ENCODE measurements around the gene SMG7.

The SMG7 gene

DNA sequence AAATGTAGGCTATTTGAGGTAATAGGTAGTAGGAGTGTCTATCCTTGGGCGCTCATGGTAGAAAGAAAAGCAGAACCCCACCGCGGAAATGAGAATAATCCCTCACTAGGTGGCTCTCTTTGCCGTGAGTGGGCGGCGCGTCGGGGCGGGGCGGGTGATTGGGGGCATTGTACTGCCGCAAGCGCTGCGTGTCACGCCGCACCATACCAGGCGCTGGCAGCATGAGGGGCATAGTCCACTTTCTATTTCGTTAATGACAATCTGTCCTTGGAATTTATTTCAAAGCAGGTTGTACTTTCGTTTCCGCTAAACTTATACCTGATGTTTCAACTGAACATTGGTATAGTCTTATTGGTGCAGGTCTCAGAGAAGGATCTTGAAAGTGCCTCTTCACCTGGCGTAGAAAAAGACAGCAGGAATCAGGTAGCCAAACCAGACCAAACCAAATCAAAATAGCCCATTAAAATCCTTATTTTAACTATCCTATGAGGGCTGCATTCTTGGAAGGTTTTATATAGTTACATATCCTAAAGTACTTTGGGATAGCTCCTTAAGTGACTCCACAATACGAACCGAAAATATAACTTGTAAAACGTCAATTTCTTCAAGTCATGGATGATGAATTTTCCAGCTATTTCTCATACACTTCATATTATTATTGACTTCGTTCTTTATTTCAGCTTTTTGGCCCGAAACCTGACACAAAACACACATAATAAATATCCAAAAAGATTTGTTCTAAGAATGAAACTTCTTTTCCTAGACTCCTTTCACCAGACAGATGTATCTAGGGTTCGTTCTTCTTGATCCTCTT lies 1.9 kb upstream of the SMG7 start:
- peak; percentile 83 for DNase-seq

DNA sequence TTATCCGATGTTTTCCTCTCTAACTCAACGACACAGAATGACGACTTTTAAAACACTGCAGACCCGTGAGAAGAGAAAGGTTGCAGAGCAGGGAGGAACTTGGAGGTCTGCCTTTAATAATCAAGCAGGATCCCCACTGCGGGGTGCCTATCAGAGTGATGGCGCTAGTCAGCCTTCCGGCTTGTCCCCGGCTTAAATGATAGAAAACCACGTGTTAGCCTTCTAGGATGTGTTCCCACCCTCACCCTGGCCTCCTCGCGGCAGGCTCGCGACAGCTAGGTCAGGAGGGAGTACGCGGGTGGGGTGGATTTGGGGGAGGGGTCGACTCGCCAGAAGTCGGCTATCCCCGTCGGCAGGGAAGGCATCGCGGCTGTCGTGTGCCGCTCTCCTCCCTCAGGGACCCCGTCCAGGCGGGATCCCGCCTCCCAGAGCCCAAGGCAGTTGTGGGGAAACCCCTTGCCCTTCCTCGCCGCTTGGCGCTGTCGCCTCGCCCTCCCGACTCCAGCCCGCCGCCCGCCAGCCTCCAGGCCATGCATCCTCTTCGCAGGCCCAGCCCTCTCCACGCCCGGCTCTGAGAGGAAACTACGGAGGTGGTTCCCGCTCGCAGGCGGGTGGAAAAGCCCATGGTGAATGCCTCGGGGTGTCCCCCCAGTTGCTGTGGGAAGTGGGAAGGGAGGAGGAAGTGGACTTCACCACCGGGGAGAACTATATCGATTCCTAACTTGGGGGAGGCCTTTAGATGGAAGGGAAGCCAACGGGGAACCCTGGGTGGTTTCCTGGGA lies 1.1 kb upstream of the SMG7 start:
- DNase-seq = peak; percentile 90

DNA sequence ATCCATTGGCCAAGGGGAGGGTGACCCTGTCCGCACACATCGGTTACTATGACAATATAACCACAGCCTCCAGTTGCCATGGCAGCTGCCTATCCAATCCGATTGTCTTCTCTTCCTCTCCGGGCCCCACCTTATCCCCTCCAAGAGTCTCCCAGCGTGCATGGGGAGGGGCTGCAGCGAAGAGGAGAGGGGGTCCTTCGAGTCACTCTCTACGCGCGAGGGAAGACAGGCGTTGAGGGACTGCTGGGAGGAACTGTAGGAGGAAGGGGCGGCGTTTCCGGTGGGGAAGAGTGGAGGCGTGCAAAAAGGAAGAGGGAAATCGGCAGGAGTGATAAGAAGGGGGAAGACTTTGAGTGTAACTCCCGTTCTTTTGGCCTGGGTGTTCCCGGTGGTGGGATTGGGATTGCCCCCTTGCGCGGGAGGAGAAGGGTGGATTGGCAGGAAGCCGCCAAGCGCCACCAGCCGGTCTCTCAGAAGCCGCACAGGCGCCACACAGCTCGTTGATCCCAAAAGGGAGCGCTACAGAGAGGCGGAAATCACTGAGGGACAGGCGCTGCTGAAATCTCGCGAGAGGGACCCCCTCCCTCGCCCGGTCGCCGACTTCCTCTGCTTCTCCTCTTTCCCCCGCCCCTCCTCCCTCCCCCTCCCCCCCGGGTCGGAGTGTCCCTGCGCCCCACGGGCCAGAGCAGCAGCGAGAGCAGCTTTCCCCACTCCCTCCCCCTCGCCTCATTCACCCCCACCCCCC lies 384 bp upstream of the SMG7 start:
- peak; percentile 99 for DNase-seq

DNA sequence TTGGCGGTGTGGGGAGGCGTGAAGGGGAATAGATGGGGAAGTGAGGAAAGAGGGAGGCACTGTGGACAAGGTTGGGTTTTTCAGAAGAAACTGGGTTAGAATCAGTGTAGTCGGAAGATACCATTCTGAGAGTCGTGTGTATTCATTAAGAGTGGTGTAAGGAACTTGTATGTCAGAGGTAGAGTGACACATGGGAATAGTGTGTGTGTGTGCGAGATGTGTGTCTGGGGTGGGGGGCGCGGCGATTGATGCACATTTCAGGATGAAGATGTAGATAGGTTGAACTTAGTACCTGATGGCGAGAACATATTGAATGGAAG lies 878 bp downstream of the SMG7 start:
- DNase-seq = no peak

DNA sequence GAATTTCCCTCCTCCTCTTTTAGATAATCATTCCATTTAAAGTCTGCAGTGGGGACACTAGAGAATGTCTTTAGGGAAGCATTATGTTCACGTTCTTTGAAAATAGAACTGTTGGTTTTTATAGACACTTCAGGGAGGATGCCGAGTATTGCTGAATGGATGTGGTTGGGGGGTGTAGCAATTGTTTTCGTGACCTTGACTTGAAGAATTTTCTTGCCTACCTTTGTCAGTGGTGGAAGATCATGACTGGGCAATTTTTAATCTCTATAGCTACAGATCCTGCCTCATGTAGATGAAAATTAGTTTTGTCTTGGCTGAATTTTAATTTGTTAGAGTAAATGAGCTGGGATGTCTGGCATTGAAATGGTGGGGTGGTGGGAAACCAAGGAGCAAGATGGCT lies 3.8 kb downstream of the SMG7 start:
- no peak for DNase-seq

DNA sequence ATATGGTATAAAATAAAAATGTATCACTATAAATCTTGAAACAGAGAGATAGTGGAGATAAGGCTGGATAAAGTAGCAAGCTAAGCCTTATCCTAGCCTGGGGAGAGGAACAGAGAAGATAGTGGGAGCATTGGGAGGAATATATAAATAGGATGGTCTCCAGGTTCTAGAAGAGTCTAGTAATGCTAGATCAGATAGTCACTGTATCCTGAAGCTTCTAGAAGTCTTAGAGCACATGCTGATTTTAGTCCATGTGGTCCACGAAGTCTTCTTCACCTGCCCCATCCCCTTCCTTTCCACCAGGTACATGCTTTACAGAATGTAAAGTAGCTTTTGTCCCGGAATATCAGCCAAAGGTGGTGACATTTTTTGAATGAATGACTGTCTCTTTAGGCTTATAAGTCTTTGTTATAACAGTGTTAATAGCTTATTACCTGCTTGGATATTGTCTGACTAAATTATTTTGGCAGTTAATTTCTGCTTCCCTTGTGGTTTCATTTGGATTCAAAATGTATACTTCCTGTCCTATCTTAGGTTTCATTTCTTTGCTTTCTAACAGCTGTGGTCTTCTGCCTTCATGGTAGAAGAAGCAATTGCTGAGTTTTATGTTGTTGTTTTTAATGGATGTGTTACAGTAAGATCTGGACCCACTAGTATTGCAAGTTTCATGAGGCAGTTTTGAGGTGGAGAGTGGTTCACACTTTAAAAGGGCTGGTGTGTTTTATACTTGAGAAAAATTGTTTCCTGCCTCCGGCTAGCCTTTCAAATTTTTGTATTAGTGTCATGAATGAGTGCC lies 5.9 kb downstream of the SMG7 start:
- DNase-seq = no peak

DNA sequence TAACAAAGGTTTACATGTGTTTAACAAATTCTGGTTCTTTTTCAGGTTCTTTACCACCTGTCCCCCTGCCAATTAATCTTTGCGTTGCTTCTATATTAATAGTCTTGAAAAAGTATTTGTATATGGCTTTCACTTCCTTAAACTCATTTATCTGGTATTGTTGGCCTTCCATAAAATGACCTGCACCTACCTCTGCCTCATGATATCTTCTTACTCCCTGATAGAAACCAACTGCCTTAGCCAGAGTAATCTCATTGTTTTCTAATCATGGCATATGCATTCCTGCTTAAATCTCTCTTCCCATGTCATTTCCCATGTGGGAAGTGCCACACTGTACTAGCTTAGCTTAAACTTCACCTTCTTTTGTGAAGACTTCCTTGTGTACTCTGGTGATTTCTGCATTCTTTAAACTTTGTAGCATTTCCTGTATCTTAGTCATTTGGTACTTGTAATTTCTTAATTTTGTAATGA lies 8.7 kb downstream of the SMG7 start:
- DNase-seq = no peak

DNA sequence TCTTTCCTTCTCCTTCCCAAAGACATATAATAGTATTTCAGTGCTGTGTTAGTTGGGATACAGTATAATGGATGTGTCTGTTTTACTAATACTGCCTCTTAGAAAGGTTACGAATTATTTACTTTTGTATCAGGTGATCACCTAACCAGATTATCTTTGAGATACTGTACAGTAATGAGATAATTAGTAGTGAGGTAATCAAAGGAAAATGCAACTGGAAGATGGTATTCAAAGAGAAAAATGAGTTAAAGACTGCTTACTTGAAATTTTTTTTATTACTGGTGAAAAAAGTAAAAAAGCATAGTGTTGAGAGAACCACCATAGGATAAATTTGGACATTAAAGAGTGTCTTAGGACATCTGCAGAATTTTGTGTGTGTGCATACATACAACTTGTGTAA lies 10.9 kb downstream of the SMG7 start:
- DNase-seq = no peak

DNA sequence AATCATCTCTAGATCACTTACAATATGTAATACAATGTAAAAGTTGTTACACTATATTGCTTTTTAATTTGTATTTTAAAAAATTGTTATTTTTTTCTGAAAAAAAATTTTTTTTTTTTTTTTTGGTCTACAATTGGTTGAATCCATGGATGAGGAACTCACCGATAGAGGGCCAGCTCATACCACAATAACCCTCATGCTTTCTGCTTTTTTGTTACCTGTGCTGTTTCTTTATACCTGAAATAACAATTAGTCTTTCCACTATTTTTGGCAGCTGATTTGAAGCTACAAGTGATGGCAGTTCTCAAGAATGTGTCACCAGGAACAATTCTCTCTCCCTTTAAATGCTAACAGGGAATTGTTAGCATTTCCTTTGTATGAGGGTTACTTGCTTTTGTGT lies 12.0 kb downstream of the SMG7 start:
- DNase-seq = no peak

DNA sequence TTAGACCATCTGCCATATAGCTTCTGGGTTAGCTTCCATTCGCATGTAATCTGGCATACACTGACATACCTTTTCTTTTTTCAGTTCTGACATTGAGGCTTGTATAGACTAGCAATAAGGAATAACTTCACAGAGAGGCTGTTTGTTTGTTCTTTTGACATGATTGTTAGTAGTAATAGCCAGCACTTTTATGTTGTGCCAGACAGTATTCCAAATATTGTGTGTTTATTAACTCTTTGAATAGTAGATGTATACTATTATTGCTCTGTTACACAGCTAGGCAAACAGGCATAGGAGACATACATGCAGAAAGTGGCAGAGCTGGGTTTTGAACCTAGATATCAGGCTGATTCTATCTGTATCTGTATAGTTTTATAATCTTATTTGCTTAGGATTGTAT lies 12.6 kb downstream of the SMG7 start:
- no peak for DNase-seq

DNA sequence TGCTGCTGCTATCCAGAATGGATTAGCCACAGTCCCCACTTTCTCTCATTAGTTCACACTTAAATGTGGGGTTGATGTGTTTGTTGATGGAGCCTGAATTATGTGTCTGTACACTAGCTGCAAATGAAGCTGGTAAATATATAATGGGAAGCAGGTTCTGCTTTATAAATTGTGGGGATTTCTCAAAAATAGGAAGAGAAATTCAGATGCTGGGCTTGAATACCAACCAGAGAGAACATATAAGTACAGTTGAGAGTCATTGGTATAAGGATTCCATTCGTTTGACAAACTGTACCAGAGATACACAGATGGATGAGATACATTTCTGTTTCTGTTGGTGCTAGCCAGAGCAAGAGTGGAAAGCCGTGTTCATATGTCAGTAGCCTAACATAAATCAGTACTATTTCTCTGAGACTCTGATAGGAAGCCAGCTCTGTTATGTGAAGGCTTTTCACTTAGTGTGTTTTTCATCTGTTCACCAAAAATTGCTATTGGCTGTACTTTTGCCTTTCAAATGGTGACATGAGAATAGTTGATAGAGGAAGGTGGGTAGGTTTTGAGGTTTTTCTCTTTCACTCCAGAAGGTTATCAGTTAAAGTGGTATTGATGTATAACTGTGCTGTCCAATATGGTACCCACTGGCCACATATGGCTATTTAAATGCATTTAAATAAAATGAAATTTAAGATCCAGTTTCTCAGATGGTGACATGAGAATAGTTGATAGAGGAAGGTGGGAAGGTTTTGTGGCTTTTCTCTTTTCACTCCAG lies 15.6 kb downstream of the SMG7 start:
- DNase-seq = no peak

DNA sequence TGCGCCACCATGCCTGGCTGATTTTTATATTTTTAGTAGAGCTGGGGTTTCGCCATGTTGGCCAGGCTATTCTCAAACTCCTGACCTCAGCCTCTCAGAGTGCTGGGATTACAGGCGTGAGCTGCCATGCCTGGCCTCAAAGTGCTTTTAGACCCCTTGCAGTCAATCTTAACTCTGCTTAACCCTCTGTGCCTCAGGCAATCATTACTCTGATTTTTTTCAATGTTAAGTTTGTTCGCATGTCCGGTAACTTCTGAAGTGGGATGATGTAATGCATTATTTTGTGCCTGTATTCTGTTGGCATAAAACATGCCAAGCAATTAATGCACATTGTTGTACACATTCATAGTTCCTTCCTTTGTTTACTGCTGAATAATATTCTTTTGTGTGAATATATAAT lies 18.6 kb downstream of the SMG7 start:
- DNase-seq = no peak

DNA sequence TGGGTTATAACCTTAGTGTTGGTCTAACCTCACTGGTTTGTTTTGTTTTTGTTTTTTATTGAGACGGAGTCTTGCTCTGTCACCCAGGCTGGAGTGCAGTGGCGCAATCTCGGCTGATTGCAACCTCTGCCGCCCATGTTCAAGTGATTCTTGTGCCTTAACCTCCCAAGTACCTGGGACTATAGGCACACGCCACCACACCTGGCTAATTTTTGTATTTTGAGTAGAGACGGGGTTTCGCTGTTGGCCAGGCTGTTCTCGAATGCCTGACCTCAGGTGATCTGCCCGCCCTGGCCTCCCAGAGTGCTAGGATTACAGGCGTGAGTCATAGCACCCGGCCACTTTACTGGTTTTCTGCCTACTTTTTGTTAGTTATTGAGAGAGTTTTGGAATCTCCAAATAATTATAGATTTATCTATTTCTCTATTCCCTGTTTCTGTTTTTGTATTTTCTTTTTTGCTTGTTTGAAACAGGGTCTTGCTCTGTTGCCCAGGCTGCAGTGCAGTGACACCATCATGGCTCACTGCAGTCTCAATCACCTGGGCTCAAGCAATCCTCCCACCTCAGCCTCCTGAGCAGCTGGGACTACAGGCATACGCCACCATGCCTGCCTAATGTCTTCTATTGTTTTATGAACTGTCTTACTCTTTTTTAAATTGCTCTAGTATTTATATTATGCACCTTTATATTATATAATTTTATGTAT lies 21.4 kb downstream of the SMG7 start:
- DNase-seq = no peak

DNA sequence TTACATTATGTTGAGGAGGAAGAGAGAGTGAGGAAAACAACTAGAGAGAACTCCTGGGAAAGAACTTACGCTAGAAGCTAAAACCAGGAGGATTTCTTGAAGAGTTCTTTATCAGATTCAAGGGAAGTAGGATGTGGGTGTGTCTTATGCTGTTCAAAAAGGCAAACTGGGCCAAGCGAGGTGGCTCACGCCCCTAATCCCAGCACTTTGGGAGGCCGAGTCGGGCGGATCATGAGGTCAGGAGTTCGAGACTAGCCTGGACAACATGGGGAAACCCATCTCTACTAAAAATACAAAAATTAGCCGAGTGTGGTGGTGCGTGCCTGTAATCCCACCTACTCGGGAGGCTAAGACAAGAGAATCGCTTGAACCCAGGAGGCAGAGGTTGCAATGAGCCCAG lies 23.1 kb downstream of the SMG7 start:
- DNase-seq = no peak

DNA sequence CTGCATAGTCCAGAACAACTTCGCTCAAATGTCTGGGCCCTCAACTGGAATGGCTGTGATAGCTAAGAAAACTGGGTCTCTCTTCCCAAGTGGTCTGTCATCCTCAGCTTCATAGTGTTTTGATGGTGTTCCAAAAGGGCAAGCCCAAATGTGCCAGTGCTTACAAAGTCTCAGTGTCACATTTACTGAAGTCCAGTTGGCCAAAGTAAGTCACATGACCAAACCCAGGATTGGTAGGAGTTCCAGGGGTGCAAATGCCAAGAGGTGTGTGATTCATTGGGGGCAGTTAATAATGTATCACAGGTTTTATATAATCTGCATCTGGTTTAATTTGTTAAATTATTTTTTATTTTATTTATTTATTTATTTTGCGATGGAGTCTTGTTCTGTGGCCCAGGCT lies 24.9 kb downstream of the SMG7 start:
- no peak for DNase-seq

DNA sequence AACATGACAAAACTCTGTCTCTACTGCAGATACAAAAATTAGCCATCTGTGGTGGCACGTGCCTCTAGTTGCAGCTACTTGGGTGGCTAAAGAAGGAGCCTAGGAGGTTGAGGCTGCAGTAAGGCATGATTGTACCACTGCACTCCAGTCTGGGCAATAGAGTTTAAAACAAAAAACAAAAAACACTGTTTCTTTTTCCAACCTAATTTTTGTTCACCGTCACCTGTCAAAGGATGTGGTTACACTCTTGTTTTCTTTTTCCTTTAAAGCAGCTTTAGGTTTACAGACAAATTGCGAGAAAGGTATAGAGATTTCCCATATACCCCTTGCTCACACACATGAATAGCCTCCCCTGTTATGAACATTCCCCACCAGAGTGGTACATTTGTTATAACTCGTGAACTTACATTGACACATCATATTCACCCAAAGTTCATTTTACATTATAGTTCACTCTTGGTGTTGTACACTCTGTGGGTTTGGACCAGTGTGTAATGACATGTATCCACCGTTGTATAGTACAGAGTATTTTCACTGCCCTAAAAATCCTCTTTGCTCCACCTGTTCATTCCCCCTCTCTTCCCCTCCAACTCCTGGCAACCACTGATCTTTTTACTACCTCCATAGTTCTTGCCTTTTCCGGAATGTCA lies 26.2 kb downstream of the SMG7 start:
- DNase-seq = no peak

DNA sequence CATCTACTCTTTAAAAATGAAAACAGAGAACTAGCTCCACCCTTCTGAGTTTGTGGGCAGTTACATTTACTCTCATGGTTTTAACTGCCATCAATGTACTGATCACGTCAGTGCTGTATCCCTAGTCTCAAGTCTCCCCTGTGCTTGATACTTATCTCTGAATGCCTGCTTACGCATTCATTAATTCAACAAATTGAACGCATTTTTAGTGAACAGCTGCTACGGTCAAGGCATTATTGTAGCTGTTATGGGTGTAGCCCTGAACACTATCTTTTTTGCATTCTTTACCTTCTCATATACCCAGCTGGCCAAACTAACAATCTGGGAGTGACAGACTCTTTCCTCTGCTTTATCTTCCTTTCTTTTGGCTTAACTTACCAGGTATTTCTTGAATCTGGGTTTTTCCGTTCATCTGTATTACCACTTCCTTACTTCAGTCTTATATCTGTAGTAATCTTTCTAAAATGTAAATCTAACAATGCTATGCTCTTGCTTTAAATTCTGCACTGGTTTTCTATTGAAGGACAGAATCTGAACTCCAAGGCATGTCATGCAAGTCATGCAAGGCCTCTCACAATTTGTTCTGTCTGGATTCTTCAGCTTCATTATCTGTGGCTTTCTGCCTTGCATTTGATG lies 33.3 kb downstream of the SMG7 start:
- no peak for DNase-seq

DNA sequence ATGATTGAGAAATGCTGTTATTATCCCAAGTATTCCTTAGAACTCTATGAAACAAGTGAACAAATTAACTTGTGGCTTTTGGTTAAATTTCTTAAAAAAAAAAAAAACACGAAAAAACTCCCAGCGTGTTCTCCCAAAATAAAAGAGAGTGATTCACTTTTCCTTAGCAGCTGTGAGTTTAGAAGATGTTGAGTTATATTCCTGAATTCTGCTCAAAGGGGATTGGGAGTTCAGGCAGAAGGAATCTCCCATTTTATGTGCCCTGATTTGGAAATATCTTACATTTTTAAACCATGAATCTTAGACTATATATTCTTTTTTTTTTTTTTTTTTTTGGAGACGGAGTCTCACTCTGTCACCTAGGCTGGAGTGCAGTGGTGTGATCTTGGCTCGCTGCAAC lies 34.3 kb downstream of the SMG7 start:
- no peak for DNase-seq

DNA sequence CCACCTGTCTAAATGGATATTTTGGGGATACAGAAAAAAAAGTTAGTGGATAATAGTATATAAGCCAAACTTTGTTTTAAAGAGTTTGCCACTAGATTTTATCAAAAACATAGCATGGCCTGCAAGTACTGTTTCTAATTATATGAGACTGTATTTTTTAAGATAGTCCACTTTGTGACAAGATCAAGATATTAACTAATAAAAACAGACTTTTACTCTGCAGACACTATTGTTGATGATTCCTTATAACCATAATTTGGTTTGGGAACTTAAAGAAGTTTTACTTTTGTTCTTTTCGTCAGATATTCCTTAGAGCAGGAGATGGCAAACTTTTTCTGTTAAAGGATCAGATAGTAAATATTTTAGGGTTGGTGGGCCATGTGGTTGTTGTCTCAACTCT lies 36.4 kb downstream of the SMG7 start:
- DNase-seq = no peak

DNA sequence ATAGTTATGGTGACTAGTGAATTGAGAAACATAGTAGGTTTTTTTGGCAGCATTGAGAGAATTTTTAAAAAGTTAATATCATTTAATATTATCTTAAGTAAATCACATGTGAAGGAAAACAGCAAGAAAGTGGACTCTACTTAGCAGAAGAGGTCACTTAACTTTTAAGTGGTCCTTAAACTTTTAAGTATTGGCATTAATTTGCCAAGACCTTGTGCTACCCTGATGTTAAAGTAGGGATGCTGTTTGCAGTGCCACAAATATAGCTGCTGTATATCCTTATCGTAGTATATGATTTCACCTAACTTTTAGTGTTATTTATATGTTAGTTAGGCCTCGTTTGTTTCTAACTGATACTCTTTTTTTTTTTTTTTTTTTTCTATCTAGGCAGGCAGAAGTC lies 40.2 kb downstream of the SMG7 start:
- DNase-seq = no peak
